Cerebellar cortex (tissue), 1 donor: Measurements from ENCODE around the gene TRIM65.
A peak's percentile ranks its signal among the peaks of the same experiment; 100 is the strongest.

Experiments used
- DNase-seq: peaks from one replicate; pipeline ENCODE4 v3.0.0-alpha.2; 2015; ENCODE audit warnings: low spot score

TRIM65 gene

DNA sequence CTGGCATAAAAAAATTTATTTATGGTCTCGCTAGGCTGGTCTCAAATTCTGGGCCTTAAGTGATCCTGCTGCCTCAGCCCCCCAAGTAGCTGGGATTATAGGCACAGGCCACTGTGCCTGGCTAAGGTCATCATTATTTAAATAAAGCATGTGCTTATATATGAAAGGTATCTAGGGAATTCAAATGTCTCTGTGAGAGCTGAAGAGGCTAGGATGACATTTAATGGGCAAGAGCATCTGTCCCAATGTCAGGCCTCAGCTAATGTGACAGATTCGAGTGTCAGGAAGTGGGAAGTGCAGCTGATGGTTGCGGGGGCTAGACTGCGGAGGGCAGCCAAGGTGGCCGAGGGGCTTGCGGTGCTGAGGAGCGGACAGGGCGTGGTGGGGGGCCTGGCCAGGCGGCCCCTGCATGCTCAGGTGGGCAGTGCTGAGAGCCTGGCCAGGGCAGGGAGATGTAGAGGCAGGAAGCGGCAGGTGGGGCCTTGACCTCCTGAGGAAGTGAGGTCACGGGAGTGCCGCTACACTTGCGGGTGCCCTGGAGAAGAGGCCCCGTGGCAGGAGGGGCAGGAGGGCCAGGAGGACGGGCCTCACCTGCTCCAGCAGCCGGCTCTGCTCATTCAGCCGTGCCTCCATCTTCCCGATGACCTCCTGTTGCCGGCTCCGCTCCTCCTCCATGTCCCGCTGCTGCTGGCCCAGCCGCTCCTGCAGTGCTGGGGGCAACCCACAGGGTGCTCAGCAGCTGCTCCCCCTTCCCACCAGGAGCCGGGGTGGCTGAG lies 20.6 kb upstream of the TRIM65 start:
- DNase-seq: no peak

DNA sequence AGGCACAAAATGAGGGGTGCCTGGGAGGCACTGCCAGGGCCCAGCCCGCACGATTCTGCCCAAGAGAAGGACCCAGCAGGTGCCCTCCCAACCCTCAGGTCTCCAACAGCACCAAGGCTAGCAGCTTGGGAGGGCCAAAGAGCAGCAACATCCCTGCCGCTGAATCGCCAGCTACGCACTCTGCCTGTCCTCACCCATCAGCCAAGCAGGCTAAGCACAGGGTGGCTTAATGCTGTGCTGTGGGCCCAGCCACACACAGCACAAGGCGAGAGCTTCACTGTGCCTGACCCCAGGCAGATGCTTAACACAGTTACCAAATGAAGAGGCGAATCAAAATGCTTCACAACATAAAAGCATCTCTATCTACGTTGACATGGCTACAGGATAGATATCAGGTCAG lies 18.5 kb upstream of the TRIM65 start:
- DNase-seq: no peak

DNA sequence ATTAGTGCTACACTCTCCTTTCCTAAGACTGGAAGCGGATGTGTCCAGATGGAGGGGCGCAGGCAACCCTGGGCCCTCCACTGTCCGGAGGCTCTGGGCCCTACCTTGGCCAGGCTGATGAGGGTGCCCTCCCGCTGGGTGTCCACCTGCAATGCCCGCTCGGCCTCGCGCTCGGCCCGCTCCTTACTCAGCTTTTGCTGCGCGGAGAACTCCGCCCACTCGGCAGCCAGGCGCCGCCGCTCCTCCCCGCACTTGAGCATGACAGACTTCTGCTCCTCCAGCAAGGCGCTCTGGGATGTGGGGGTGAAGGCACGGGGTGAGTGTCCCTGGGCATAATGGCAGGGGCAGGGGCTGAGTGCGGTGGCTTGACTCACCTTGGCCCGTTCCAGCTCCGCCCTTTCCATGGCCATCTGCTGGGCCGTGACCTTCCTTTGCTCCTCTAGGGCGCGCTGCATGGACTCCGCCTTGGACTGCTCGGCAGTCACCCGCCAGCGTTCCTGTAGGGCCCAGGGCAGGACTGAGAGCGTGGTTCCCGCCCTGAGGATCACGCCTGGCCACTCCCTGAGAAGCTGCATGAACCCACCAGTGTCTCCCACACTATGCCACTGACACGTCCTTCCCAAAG lies 18.0 kb upstream of the TRIM65 start:
- DNase-seq: no peak

DNA sequence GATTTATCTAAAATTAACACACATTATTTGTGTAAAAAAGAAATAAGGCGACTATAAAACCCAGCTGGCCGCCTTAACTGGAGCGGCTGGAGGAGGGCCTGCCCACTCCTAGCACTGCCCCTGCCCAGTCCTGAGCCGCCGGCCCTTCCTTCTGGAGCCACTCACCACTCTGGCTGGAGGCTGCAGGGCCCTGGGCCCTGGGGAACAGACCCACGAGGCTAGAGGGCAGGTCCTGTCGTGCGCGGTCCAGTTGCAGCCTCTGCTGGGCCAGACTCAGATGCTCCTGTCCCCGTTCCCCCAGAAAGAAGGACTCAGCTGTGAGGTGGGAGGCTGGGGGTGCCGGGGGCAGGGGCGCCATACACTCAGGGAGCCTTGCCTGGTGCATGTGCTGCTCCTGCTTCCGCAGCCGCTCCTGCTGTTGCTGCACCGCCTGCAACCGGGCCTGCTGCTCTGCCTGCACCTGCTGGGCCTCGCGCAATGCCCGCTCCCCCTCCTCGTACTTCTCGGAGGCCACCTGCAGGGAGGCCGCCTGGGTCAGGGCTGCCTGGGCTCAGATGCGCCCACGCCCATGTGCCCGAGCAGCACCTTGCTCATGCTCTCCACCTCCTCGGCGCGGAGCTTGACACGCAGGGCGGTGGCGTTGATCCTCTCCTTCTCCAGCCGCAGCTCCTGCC lies 16.9 kb upstream of the TRIM65 start:
- DNase-seq: no peak

DNA sequence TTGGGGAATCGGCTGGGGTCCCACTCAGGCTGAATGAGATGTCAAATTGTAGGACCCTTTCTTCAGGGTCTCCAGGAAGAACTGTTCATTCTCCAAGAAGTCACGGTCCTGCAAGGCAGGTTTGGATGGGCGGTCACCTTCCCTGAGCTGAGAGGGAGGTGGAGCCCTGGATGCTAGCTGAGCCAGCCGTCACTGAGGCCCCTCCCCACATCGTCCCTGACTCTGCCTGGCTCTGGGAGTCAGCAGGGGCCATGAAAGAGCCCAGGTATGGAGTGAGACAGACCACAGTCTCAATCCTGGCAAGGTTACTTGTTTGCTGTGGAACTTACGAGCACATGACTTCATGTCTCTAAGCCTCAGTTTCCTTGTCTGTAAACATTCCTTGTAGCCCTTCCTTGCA lies 13.9 kb upstream of the TRIM65 start:
- no peak for DNase-seq

DNA sequence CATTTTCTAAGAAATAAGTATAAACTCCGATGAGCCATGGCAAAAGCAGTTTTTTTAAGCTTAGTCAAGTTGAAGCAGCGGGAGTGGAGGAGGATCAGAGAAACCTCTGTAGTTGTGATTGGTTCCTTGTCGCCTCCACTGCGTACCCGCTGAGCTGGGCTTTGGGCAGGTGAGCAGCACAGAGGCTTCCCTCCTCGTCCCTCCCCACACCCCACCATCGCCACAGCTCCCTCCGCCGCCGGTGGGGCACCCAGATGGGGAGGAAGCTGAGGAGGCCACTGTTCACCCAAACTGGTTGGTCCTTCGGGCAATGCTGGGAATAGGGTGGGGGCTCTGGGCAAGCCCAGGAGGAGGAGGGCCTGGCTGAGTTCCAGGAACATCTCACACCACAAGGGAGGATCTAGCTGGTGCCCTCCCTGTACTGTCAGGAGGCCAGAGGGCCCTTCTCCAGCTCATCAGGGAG lies 13.1 kb upstream of the TRIM65 start:
- DNase-seq: no peak

DNA sequence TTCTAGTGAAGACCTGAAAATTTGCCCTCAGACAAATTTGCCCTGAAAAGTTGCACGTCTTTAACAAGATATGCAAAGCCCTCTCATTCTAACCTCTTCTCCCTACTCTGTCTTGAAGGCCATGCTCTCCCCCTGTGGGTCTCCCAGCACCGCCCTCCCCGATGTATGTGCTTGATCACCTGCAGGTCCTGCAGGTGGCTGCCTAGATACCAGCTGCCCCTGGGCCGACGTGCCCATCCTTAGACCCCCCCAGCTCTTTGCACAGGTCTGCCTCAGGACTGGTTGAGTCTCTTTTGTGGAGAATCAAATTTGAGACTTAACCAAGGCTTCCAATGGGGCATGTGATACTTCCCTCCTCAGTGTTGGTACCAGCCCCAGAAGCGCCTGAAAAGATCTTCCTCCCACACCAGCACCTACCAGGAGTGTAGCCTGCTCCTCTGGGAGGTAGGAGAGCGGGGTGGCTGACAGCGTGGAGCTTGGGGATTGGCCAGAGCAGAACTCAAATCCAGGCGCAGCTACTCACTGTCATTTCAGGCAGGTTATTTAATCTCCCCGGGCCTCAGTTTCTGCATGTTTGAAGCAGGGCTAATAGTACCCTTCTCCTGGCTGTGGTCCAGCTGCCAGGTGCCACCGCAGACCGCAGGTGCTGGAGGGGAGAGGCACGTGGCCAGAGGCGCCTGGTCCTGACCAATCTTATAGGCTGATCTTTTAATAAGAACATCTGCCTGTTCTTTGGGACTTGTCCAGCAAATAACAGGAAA lies 12.5 kb upstream of the TRIM65 start:
- no peak for DNase-seq

DNA sequence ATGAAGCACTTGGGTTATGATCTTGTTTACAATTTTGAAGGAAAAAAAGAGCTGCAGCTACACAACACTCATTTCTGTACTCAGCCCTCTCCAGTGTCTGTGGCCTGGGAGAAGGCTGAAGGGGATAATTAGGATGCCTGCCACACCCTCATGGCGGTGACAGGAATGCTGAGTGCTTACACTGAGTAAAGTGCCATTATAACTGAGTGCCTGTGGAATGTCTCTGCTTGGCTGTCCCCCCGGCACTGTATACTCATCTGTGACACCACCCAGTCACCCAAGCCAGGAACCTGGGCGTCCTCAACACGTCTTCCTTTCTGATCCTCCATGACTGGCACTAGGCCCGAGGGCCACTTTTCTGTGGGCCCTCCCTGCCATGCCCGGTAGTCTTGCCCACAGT lies 11.4 kb upstream of the TRIM65 start:
- no peak for DNase-seq

DNA sequence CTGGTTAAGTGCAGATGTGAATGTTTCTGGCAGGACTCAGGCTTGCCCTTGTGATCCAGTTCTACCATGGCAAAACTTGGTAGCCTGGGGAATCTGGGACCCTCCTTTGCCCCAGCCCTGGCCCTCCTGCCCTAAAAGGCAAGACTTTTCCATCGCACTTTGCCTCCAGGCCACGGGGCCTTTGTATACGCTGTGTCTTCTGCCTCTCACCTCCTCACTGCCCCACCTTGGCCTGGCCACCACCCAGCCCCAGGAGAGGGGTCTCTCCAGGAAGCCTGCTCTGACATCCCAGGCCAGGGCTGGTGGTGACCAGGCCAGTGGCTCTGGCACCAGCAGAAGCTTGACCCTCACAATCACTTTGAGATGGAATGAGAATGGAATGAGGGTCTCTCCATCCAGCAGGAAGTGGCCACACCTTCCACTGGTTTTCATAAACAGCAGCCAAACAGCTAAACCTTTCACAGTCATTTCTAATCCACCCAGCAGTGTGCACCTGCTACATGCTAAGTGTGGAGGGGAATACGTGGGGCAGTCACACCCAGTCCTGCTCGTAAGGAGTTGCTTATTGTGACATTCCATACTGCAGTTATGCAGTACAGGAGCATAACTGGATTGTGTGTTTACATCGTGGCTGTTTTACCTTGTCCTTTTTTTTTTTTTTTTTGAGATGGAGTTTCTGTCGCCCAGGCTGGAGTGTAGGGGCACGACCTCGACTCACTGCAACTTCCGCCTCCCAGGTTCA lies 9.6 kb upstream of the TRIM65 start:
- no peak for DNase-seq

DNA sequence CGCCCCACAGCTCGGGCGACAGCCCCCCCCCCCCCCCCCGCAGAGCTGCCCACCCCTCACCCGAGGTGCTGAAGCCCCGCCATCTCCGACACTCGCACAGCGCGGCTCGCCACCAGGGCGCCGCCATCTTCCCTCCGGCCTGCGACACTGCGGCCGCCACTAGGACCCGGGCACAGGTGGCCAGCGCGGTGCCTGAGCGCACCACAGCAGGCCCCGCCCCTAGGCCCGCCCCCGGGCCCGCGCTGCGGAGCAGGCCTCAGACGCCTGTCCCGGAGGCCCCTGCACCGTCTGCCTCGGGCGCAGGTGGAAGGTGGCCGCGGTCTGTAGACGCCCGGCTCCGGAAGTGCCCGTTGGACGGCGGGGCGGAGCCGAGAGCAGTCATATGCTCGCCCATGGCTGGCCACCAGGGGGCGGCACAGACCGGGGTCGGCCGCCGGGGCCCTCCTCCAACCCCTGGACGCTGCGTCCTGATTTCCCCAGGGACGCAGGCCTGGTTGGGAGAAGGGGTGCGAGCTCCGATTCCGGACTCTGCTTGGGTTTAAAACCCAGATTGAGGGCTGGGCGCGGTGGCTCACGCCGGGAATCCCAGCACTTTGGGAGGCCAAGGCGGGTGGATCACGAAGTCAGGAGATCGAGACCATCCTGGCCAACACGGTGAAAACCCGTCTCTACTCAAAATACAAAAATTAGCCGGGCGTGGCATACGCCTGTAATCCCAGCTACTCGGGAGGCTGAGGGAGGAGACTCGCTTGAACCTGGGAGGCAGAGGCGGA lies 8.2 kb upstream of the TRIM65 start, which contains the start of gene MRPL38:
TSS of gene MRPL38 (minus strand) at position 136 of the 773 bp plus-strand sequence. CDS start at position 127, 9 bp downstream.
- peak; percentile 94 for DNase-seq

DNA sequence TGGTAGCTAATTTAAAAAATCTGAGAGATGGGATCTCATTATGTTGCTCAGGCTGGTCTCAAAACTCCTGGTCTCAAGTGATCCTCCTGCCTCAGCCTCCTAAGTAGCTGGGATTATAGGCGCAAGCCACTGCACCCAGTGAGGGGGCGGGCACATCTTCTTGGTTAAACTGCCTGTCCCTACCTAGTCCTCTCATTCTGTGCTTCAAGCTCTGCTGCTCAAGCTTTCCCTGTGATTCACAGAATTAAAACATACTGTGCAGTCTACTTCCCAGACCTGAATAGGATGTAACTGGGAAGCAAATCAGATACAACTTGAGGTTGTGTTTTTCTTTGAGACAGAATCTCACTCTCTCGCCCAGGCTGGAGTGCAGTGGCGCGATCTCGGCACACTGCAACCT lies 5.7 kb upstream of the TRIM65 start:
- no peak for DNase-seq

DNA sequence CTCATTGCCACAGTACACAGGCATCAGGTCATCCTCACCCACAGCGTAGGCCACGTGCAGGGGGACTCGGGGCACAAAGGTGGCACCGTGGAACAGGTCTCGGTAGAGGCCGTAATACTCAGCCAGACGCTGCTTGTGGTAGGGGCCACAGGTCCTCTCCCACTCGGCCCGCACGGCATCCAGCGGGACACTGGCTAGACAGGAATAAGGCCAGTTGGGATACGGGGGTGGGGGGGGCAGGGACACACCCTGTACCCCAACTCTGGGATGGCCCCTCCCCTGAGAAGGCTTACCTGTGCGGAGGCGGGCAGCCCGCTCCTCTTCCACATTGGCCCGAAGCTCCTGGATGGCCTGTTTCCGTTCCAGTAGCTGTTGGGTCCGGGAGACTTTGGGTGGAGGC lies 5.0 kb upstream of the TRIM65 start:
- DNase-seq: no peak

DNA sequence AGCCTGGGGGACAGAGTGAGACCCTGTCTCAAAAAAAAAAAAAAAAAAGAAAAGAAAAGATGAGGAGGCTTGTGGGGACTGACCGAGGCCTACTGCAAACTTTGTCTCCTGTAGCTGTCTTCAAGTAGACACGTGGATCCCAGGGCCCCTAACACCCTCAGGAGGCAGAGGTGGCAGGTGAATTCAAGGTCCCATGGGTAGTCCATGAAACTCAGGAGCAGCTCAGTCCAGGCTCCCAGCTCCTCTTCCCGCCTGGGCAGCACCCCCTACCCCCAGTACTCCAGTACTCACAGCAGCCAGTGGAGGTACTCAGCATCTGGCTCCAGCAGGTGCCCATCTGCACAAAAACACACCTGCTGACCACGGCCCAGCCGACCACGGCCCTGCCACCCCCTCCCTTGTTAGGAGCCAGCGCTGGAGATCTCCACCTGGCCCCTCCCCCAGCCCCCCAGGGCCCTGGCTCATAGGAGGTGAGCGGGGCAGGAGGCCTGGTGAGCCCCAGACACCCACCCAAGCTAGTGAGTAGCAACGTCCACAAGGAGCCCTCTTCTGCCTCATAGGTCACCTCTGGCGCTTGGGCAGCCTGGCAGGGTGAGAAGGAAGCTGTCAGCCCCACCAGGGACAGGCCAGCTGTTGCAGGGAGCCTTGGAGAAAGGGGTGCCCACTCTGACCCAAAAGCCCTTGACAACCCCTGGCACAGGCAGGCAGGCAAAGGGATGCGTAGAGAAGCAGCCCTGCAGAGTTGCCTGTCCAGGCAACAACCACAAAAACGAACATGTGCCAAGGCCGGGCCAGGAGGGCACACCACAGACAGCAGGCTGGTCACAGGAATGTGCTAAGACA lies 4.2 kb upstream of the TRIM65 start:
- no peak for DNase-seq

DNA sequence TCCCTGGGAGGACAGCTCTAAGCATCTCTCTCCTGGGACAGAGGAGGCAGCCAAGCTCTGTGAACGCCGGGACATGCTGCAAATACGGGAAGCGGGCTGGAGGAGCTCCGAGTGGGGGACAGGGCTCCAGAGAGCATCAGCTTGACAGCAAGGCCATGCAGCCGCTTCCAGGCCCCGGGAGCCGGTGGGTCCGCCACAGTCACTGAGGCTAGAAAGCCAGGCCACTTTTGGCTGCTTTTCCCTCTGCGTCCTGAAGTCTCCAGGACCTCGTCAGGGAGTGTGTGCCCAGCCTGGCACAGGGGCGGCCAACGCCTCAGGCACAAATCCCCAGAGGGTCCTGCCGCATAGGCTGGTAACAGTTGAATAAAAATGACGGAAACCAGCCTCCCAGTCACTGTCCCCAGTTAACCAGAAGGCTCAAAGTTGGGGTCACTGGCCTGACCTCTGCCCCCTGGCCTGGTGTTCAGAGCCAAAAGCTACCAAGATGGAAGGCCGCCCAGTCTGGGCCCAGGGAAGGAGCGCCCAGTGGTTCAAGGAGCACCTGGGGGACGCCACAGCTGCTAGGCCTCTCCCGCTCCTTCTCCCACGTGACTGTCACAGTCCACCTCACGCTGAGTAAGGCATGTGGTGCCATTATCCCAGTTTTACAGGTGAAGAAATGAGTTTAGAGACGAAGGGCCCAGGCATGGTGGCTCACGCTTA lies 3.2 kb upstream of the TRIM65 start:
- no peak for DNase-seq

DNA sequence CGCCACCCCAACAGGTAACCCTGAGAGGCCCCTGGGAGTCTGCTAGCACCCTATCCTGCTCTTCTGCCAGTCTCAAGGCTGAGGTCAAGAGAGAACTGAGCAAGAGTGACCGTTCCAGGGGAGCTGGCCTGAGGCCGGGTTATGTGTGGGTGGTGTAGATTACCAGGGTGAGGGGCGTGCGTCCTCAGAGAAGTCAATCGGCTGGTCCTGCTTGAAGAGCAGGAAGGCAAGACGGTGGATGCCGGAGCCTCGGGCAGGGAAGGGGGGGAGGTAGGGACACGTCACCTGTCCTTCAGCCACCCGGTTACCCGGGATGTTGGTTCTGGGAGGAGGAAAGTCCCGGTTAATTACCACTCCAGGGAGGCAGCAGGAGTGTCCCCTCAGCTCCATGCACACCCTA lies 2.6 kb upstream of the TRIM65 start:
- no peak for DNase-seq

DNA sequence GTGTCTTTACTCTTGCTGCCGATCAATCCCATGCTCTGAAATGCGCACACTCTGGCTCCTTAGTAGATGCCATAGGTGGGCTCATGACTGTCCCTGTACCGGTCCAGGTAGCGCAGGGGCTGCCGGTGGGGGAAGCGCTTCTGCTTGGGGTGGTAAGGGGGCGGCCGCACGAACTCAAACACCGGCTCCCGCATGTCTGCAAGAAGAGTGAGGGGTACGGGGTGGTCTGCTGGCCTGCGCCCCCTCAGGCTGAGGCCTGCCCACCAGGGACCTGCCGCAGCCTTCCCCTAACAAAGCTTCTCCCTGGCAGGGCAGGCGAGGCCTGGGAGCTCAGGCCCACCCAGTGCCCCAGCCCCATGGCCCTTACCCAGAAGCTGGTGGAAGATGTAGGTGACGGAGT lies 2.0 kb upstream of the TRIM65 start:
- DNase-seq: no peak

DNA sequence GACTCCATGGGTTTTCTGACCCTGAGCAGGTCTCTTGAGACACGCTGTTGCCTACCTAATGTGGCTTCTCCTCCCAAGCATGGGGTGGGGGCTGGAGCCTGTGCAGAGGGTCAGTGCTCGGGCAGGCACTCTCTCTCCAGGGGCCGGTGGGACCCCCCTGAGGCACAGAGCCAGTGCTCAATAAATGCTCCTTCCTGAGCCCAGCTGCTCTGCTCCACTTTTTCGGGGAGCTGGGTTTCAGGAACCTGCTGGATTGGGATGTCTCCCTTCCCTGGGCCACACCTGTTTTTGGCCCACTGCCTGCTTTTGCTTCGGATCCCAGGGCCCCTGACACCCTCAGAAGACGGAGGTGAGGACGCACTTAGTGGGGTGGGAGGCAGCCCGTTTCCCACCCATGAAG lies 1.3 kb upstream of the TRIM65 start:
- no peak for DNase-seq

DNA sequence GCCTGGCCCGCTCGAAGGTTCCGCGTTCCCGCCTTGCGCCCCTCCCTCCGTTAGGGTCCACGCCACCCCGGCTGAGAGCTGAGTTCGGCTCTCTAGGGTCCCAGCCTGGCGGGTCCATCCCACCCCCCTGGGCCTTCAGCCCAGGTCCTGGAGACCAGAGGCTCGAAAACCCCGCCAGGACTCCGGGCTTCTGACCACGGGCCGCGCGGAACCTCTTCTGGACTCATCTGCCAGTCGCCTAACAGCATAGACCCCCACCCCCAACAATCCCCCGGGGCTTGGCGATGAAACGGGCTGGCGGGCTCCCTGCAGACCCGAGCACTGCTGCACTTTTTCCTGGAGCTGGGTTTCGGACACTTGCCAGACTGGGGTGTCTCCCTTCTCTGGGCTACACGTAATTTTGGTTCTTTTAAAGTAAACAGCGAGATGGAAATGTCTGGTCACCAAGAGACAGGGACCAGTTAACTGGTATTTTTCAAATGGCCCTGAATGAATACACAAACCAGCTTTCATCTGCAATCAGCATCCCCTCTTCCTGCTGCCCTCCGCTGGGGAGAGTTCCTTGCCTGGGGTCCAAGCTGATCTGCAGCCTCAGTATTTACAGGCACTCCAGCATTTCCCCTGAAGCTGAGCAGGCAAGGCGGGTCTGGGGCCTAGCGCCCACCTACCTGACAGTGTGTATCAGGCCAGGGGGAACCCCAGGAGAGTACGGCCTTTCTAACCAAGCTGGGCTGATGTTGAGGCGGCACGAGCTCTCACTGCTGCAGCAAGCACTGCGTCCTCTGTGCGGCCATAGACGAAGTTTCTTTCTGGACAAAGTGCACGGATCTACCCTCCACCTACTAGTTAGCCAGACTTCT lies 639 bp upstream of the TRIM65 start:
- DNase-seq: no peak
